GM18909 (cell line): ENCODE measurements around the gene SCAMP3.

Source experiments
- ATAC-seq: cut with Tn5 transposase; IDR thresholded peaks from one replicate; pipeline ENCODE4 v1.9.1; 2021; ENCODE audit warnings: mild to moderate bottlenecking; ENCODE audit not compliant: unreplicated experiment, poor library complexity

Gene SCAMP3

GRCh38 chr1:155286544-155286943, 24.4 kb upstream of the SCAMP3 start:
- ATAC-seq = no peak

DNA sequence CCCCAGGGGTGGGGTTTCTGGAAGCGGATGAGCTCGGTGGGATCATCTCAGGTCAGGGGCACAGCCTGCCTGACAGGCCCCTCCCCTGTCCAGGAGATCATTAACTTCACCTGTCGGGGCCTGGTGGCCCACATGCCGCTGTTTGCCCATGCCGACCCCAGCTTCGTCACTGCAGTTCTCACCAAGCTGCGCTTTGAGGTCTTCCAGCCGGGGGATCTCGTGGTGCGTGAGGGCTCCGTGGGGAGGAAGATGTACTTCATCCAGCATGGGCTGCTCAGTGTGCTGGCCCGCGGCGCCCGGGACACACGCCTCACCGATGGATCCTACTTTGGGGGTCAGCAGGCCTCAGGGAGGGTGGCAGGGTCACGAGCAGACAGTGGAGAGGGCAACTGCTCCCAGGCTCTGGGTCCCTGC, 23.5 kb upstream of the SCAMP3 start:
- no peak for ATAC-seq

- ATAC-seq = no peak
Measured at GRCh38 chr1:155285063-155285462, 22.9 kb upstream of the SCAMP3 start.

GRCh38 chr1:155284476-155284875, 22.3 kb upstream of the SCAMP3 start:
- ATAC-seq = no peak

DNA sequence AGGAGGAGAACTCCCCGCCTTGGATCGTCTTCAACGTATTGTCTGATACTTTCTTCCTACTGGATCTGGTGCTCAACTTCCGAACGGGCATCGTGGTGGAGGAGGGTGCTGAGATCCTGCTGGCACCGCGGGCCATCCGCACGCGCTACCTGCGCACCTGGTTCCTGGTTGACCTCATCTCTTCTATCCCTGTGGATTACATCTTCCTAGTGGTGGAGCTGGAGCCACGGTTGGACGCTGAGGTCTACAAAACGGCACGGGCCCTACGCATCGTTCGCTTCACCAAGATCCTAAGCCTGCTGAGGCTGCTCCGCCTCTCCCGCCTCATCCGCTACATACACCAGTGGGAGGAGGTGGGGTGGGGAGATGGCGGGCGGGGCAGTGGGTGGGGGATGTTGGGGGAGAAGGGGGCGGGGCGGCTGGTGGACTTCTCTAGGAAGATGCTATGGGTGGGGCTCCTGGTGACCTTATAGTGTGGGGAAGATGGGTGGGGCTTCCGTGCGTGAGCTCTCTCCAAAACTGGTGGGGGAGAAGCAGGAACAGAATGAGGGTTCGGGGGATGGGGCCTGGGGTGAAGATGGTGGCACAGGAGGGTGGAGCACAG, 20.4 kb upstream of the SCAMP3 start:
- no peak for ATAC-seq

GRCh38 chr1:155279268-155279667, 17.1 kb upstream of the SCAMP3 start:
- no peak for ATAC-seq

DNA sequence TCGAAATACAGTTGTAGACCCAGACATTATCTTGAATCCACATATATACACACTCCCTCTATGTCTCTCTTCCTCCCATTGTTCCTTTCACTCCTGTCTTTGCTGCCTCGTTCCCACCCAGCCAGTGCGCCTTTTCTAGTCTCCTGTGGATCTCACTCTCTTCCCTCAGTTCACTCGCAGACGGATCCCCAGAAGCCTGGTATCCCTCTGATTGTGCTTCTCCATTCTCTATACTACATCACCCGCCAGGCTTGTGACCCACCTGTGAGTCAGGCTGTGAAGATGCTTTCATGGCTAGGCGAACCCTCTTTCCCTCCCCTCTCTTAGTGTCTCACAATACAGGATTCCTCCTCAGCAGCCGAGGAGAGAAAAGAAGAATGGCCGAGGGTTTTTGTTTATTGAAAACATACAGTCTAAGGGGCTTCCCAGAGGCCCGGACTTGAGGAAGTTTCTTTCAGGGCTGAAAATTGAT, 16.6 kb upstream of the SCAMP3 start:
- ATAC-seq = no peak

GRCh38 chr1:155277902-155278688, 15.9 kb upstream of the SCAMP3 start:
- ATAC-seq = no peak

DNA sequence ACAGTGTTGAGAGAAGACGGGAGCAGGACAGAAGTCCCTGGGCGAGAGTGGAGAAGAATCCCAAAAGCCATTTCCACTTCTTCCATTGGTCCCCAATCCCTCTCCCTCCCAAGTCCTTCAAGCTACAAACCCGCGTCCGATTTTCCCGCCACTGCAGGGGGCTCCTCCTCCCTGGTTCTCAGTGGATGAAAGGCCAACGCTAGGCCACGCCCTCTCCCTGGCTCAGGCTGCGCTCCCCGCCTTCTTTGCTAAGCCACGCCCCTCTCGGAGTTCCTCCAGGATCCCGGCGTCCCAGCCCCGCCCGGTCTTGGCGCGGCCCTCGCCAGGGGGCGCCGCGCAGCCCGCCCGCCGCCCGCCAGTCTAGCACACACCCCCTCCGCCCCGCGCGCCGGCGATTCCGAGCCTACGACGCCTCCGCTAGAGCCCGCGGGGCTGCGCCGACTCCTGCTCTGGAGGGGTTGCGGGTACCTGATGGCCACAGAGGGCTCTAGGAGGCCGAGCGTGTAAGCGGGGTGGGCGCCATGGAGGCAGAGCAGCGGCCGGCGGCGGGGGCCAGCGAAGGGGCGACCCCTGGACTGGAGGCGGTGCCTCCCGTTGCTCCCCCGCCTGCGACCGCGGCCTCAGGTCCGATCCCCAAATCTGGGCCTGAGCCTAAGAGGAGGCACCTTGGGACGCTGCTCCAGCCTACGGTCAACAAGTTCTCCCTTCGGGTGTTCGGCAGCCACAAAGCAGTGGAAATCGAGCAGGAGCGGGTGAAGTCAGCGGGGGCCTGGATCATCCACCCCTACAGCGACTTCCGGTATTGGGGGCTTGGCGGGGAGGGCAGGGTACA, 15.1 kb upstream of the SCAMP3 start, which contains the start of gene HCN3:
Gene HCN3, plus strand, starts transcription at position 394 of the 832 bp plus-strand sequence. Its CDS starts 128 bp downstream, at position 522.
- peak; percentile 64 for ATAC-seq

DNA sequence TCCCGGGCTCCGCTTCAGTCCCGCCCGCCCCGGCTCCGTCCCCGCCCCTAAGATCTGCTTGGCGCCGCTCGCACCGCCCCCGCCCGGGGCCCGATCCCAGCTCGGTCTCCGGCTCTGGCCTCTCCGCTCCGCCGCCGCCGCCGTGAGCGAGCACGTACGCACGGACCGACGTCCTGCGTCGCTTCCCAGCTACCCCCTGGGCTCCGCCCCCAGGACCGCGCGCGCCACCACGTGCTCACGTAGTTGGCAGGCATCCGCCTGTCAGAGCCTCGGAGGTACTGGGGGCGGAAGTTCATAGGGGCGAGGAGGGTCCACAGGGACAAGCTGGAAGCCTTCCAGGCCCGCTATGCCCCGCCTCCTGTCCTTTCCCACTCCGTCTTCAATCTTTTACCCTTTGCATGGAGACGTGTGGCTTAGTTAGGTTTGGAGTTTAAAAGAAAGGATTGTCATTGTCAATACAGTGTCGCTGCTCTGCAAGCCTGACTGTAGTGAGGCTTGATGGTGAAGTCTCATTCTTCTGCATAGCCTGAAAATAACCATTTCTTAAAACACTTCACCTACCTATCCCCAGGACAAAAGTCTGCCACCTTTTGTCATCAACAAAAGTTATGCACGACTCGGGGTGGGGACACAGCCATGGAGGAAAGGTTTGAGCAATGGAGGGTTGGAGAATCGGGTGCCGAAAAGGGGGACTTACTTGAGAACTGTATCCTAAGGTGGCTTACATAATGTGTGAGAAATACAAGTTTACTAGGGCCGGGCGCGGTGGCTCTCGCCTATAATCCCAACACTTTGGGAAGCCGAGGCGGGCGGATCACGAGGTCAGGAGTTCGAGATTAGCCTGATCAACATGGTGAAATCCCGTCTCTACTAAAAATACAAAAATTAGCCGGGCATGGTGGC, 11.4 kb upstream of the SCAMP3 start, which contains the start of gene CLK2:
Gene CLK2, minus strand, starts transcription at position 162 of the 903 bp plus-strand sequence. CDS start 2,527 bp downstream, outside the sequence.
- peak; percentile 79 for ATAC-seq

GRCh38 chr1:155272466-155273342, 10.5 kb upstream of the SCAMP3 start:
- ATAC-seq = peak; percentile 30

- ATAC-seq = no peak
Measured at GRCh38 chr1:155269381-155269780, 7.2 kb upstream of the SCAMP3 start.

DNA sequence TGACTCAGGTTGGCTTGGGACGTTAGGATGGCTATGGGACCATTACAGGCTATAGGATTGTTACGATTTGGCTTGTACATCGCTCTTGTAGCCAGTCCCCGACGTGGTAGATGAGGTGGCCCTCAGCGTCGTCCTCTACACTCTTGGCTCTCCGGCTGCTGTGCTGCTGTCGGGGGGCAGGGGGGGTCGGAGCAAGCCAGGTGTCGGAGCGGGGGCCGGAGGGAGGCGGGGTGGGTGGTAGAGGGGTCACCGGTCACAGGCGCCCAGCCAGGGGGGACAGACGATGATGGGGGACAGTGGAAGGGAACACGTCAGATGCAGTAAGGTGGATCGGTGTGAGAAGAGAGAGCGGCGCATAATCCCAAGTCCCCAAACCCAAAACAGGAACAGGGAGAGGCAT, 6.5 kb upstream of the SCAMP3 start:
- no peak for ATAC-seq

GRCh38 chr1:155267373-155267772, 5.2 kb upstream of the SCAMP3 start:
- ATAC-seq = no peak

GRCh38 chr1:155266553-155266952, 4.4 kb upstream of the SCAMP3 start:
- no peak for ATAC-seq

DNA sequence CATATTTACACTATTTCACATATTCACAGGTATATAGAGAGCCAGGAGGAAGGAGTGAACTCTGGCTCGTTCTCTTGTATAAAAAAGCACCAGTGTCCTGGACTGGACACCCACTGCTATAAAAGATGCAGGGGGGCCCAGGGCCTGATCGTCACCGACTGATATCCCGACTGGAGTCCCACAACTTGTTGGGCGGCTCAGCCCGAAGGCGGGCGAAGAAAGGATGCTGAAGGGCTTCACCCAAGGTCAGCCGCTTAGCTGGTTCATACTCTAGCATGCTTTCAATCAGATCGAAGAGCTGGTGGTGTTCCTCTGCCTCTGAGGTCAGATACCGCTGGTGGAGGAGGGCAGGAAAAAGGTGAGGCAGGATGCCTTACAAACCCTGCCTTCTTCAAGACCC, 907 bp upstream of the SCAMP3 start:
- no peak for ATAC-seq

DNA sequence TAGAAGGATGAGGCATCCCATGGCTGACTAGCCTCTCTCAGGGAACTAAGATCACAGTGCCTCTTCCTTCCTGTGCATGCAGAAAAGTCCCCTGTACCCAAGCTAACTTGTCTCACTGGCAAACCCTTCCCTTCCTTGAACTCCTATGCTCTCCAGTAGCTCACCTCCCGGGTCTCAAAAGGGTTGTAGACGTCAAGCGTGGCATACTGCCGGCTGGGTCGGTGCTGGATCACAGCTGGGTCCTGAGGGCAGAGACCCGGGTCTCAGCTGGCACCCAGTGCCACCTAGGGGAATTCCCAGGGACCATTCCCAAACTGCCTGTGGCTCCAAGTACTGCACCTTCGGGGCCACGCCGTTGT, 688 bp downstream of the SCAMP3 start:
- ATAC-seq = peak; percentile 4

GRCh38 chr1:155260276-155260675, 1.9 kb downstream of the SCAMP3 start:
- ATAC-seq = no peak
